ENCODE measurements around the gene UBA52. TPM values are rescaled to one million over a fixed set of nuclear protein-coding genes. Genes with fewer than 3 reads are reported as not detected.

UBA52 gene
- total and polyA plus RNA-seq, 12 donors: 634 to 1,276 (median 727) TPM

GRCh38 chr19:18568367-18568766 is 3.3 kb upstream of the UBA52 start:
- ATAC-seq: no peak
- no peak for TF ChIP-seq CTCF (IDR thresholded peaks at IDR 0.05)
- Histone ChIP-seq H3K4me3 (no peak overlapping the region), H3K4me1 (peaks cover 9 to 21% (median 17%) of the 10 kb centered on the region in 9 donors), H3K27ac (no peak overlapping the region), H3K9me3 (no peaks in the 10 kb centered on the region), H3K27me3 (no peaks in the 10 kb centered on the region), H3K36me3 (peaks cover 0 to 70% (median 47%) of the 10 kb centered on the region in 9 donors)
- 88 to 90% methylated on average over 15 of the region's 15 CpGs for WGBS, 2 donors
- no peak for DNase-seq
- intact Hi-C loops (cut with DNase I): loop anchor here in 2 of 10 donors (10.0 kb wide), 2 partner anchors 104 to 124 kb away; no protein-coding TSS in a partner anchor

- Histone ChIP-seq H3K9me3 (no peaks in the 10 kb centered on the region), H3K4me1 (peaks cover 9 to 29% (median 19%) of the 10 kb centered on the region in 9 donors), H3K36me3 (peaks cover 0 to 50% (median 20%) of the 10 kb centered on the region in 9 donors), H3K27me3 (no peaks in the 10 kb centered on the region), H3K27ac (no peak overlapping the region), H3K4me3 (no peak overlapping the region)
- intact Hi-C loops (cut with DNase I): loop anchor here in 7 of 10 donors (5.0 to 10.0 kb wide), 4 partner anchors 102 to 112 kb away; no protein-coding TSS in a partner anchor
- 94% methylated on average over 18 of the region's 18 CpGs for WGBS, 2 donors
- DNase-seq (no peak), ATAC-seq (no peak)
- TF ChIP-seq CTCF (IDR thresholded peaks at IDR 0.05): no peak
Measured at GRCh38 chr19:18574691-18575291, 3.1 kb downstream of the UBA52 start.

- DNase-seq: no peak
- Histone ChIP-seq H3K4me3 (no peak overlapping the region), H3K27me3 (no peaks in the 10 kb centered on the region), H3K9me3 (no peaks in the 10 kb centered on the region), H3K27ac (no peak overlapping the region), H3K4me1 (peaks cover 9 to 22% (median 15%) of the 10 kb centered on the region in 9 donors), H3K36me3 (peaks cover 0 to 48% (median 20%) of the 10 kb centered on the region in 9 donors)
- no peak for ATAC-seq
- WGBS, 2 donors: 86% methylated on average over 8 of the region's 8 CpGs
- intact Hi-C loops (cut with DNase I): loop anchor here in 1 of 10 donors (10.0 kb wide), 1 partner anchor 112 kb away; no protein-coding TSS in a partner anchor
- TF ChIP-seq CTCF (IDR thresholded peaks at IDR 0.05): no peak
Measured at GRCh38 chr19:18576383-18576782, 4.7 kb downstream of the UBA52 start.

- H3K27me3 ChIP-seq: no peaks in the 10 kb centered on the region
- intact Hi-C loops (cut with DNase I): loop anchor here in 1 of 10 donors (10.0 kb wide), 1 partner anchor 113 kb away; no protein-coding TSS in a partner anchor
- peaks cover 5 to 17% (median 13%) of the 10 kb centered on the region in 9 donors for H3K4me1 ChIP-seq
- ATAC-seq (no peak), DNase-seq (no peak)
- H3K36me3 ChIP-seq: peaks cover 0 to 48% (median 20%) of the 10 kb centered on the region in 9 donors
- H3K4me3 ChIP-seq: no peak overlapping the region
- WGBS, 2 donors: 91% methylated on average over 21 of the region's 21 CpGs
- no peaks in the 10 kb centered on the region for H3K9me3 ChIP-seq
- no peak for TF ChIP-seq CTCF (IDR thresholded peaks at IDR 0.05)
- no peak overlapping the region for H3K27ac ChIP-seq
Measured at GRCh38 chr19:18577365-18577914, 5.8 kb downstream of the UBA52 start.

Measured in heart right ventricle (tissue), 16 donors.